ENCODE data around the gene DDAH2.
"Not testable (repeated sequence)": the region's sequence is repeated elsewhere in the genome, so short reads cannot be mapped to it uniquely, and the experiment has no call there.

DDAH2 gene

DNA sequence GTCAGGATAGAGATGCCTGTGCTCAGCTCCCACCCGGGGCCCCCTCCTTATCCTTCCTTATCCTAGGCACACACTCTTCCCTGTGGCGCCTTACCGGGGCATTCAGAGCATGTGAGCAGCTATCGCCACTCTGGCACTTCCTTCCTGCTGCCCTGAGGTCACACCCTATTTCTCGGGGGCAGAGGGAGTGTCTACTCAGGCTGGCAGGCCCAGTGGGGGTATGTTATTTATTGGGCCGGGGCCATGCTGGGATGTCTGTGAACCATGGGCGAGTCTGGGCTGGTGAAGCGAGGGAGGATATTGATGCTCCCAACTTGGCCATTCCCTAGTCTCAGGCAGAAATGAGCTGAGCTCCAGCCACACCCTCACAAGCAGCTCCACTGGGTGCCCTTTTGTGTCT is 17.9 kb downstream of the DDAH2 start:
- DNase-seq: no peak

DNA sequence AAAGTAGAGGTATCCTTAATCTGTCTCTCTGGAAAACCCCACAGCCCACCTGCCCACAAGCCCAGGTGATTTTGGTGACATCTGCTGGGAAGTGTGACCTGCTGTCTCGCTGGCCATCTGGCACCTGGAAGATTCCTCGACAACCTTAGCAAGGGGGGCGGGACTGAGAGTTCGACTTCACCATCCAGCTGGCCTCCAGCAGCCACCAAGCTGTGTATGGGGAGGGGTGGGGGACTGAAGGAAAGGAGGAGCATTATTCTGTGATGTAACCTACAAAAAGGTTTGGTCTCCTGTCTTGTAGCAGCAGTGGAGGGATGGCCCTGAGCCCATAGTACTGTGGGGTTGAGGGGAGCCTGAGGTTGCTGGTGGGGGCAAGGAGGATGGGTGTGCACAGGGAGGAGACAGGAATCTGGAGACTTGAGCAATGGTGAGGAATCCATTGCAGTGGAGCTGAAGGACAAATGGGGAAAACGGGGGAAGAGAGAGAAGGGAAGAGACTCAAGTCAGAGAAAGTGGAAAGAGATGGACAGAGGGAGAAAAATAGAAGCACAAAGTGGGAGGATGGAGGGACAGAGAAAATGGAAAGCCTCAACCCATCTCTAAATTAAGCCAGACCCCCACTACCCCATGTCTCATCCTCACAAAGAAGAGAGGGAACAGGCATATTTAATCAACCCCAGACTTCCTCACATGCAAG is 18.4 kb downstream of the DDAH2 start:
- DNase-seq: no peak

DNA sequence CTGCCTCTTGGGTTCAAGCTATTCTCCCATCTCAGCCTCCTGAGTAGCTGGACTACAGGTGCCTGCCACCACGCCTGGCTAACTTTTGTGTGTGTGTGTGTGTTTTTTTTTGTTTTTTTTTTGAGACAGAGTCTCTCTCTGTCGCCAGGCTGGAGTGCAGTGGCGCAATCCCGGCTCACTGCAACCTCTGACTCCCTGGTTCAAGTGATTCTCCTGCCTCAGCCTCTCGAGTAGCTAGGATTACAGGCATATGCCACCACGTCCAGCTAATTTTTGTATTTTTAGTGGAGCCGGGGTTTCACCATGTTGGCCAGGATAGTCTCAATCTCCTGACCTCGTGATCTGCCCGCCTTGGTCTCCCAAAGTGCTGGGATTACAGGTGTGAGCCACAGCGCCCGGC is 19.9 kb downstream of the DDAH2 start:
- not testable (repeated sequence) for DNase-seq

DNA sequence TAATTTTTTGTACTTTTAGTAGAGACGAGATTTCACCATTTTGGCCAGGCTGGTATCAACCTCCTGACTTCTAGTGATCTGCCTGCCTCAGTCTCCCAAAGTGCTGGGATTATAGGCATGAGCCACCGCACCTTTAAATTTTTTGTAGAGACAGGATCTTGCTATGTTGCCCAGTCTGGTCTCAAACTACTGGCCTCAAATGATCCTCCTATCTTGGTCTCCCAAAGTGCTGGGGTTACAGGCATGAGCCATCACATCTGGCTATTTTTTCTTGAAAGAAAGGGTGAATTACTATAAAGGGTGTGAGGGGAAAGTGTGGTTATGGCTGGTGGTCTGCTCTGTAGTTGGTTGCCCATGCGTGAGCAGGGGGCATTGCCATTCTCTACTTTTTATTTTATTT is 20.9 kb downstream of the DDAH2 start:
- DNase-seq: no peak

DNA sequence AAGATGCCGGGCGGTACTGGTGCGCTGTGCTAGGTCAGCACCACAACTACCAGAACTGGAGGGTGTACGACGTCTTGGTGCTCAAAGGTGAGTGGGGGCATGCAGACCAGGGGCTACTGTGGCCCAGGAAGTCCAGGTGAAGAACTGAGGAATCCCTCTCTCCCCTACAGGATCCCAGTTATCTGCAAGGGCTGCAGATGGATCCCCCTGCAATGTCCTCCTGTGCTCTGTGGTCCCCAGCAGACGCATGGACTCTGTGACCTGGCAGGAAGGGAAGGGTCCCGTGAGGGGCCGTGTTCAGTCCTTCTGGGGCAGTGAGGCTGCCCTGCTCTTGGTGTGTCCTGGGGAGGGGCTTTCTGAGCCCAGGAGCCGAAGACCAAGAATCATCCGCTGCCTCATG is 21.4 kb downstream of the DDAH2 start:
- DNase-seq: no peak

DNA sequence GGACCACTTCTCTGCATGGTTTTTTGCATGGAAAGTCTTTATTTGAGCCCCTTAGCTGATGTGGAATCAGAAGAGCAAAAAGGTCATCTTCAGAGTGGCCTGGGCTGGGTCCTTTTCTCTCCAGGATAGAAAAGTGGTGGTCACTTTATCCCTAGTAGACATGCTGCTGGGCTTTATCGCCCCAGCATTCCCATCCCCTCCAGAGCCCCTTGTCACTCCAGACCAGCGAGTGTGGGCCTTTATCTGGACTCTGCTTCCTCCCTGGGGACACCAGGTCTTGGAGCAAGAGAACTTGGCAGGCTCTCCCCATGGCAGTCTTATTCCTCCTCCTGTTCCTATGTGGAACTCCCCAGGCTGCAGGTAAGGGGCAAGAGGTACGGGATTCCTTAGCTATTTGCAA is 22.5 kb downstream of the DDAH2 start, which contains the start of gene LY6G6F:
TSS of gene LY6G6F (plus strand) at position 268 of the 400 bp plus-strand sequence. CDS start at position 309, 41 bp downstream.
- no peak for DNase-seq

DNA sequence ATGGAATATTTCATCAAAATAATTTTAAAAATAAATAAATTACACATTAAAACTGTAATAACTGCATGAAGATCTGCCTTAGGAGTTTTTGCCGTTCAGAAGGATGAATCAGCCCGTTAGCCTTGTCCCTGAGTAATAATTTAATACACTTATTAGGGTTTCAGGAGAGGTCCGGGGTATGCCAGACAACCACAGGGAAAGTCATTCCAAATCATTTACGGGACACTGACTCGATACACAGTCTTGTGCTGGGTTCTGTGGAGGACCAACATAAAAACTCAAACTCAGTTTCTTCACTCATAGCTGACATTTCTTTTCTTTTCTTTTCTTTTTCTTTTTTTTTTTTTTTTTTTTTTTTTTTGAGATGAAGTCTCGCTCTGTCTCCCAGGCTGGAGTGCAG is 23.2 kb downstream of the DDAH2 start:
- no peak for DNase-seq

DNA sequence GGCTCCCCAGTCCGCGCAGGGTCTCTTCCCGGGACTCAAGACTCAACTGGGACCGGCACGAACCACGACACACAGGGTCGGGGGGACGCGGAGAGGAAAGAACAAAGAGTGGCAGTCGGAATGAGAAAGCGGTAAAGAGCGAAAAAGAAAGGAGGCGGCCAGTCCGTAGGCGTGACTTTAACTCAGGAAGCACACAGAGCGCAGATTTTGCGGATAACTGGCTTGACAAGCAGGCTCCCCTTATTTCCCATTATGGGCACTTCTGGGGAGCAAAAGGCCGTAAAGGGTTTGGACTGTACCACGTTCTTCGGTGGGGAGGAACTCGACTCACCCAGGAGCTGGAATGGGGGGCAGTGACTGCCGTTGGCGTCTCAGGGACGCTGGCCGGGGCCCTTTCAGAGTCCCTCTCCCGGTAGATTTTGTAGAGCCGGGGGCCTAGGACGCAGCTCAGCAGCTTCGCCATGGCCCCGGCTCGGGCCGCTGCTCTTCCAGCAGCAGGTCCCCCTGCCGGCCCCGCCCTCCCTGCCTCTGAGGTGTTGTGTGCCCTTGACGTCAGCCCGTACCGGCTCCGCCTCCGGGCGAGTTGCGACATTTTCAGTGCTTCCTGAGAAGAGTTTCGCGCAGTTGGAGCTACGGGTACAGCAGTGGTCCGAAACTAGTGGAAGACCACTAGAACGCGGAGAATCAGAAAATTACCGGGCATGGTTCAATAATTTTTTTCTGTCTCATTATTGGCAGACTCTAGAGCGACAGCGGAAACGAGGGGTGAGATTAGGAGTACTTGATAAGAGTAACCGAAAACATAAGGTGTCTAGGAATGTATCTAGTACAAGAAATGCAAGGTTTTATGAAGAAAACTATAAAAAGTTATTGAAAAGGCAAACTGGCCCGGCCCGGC is 26.0 kb downstream of the DDAH2 start, which contains the start of gene ABHD16A:
TSS of gene ABHD16A (minus strand) at position 506 of the 898 bp plus-strand sequence. CDS start at position 463, 43 bp downstream.
- DNase-seq: peak; percentile 88

DNA sequence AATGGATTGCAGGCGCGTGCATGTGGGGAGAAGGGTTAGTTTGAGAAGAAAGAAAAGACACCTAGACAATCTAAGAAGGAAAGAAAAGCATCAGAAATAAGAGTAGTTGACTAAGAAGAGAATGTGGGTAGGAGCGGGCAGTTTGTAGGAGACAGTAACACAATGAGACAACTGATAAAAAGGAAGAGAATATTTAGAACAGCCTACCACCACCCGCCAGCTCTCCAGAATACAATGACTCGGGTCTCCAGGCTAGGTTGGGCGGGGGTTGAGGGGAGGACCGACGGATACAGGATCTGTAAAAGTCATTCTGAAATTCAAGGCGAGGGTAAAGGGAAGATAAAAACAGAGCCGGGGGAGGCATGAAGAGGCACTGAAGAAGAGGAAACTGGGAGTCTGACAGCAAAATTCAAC is 26.7 kb downstream of the DDAH2 start:
- DNase-seq: no peak

DNA sequence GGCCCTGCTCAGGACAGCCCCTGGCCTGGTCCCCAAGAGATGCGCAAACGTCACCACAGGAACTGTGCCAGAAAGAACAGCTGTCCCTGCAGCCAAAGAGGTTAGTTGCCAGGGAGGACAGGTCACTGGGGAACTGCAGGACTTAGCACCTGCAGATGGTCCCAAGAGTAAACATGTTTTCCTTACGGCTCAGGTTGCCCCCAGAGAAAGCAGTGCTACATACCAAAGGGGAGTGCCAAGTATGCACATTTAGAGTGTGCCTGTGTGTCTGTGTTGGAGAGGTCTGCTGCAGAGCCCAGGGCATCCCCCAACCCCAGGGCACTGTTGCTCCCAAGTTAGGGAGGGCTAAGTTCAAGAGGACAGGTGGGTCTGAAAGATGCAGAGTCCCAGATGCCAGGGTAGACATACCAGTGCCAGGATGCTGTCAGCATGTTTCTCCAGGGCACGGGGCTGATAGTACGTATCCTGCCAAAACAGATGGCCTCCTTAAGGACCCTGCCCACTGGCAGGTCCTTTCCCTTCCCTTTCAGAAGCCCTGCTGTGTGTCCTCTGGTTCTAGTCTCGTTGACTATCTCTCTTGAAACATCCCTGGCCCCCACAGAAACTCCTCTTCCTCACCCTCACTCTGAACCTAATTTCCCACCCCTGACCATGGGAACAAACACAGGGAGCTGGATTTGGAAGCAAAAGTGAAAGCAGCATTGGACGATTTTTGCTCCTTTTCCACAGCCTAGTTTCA is 27.3 kb downstream of the DDAH2 start:
- DNase-seq: peak; percentile 12

DNA sequence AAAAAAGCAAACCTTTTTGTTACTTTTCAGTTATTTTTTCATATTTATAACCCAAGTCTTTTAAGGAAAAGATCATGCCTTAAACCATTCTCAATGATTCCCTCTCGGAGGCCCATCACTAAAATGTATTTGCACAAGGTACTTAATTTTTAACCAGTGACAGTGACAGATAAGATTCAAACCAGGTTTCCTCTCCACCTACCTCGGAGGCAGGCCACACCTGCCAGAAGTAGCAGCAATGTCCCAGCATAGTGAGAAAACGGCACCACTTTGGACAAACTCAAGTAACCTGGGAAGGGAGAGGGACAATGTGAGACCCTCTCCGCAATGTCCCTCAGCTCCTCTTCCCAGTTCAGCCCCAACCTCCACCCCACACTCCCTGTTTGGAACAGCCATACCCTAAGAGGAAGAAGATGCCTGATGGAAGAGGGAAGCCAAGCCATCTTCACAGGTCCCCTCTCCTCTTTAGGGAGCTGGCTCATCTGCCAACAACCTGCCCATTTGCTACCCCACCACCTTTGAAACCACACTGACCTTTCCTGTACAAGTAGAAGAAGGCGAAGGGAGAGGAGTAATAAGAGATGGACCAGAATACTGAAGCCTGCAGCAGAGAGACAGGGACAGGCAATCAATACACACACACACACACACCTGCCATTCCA is 28.2 kb downstream of the DDAH2 start:
- no peak for DNase-seq

DNA sequence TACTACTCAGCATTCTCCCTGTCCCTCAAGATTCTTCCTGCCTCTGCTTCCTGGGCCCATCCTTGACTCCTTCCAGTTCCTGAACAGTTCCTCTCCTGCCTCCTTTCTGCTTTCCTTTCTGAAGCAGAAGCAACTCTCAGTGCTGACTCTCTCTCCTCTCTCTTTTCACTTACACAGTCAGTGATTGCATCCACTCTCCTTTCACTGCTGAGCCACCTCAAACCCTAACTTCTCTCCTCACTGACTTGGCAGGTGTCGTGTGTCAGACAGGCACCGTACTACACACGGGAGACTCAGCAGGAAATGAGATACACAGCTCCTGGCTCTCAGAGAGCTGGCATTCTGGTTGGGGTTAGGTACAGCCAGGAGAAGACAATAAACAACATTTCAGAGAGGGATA is 31.5 kb downstream of the DDAH2 start:
- DNase-seq: no peak

DNA sequence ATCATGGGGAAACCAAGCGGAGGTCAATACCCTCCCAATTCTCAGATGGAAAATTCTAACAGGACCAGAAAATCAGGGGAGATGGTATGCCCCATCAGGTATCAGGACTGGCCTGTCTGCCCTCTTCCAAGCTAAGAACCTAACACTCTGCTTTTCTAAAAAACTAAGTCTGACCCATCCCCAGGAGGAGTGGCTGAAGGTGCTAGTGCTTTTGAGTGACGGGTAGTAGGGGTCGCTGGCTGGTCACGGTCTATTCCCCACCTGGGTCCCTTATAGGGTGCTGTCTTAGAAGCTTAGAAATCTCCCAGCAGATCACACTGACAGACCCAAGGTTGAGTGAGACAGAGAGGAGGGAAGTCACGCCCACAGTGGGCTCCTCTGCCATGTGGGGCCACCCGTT is 35.6 kb downstream of the DDAH2 start:
- no peak for DNase-seq

DNA sequence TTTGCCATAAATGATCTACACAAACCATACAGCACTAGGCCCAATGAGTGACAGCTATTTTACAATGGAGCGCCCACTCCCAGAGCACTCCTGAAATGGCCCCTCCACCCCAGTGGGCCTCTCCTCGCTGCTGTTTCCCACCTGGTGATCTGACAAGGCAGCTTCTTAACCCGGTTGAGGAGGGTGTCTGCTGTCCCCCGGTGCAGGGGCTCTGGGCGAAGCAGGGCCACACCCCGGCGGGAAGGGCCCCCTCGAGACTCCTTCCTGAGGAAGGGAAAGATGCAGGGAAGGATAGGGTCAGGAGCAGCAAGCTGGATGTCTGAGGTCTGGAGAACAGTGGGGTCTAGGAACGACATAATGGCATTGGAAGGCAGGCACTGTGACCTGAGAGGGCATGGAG is 36.2 kb downstream of the DDAH2 start:
- DNase-seq: no peak

DNA sequence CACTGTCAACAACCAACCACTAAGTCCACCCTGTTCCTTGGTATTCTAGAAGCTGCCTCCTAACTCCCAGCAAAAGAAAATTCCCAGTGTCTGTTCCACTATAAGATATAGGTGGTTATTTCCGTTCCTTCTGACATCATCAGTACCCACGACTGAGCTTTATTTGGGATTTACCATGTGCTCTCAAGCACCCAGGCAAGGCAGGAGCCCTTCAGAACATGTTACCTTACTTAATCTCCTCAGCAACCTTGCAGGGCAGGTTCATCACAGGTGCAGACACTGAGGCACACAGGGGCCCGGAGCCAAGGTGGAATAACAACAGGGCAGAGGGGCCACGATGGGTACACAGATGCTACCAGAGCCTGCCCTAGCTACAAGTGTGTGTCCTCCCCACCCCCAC is 36.7 kb downstream of the DDAH2 start:
- DNase-seq: no peak

DNA sequence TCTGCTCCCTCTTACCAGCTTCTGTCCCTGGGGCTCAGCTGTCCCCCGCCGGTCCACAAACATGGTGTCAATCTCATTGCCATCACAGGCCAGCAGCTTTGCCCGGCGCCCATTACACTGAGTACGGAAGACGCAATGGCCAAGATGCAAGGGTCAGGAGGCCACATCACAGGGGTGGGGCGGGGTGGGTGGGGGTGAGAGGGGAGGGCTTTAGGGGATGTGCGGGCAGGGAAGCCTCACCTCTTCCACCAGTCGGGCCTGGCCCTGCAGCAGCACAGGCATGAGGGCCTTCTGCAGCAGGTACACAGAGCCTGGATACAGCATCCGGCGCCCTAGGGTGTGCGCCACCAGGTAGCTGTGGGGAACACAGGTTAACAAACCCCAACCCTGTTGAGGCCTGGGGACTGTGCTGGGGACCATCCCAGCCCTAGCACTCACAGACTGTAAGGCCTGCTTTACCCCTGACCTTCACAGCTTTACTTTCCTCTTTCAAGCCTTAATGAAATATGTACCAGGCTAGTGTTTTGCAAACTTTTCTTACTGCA is 37.5 kb downstream of the DDAH2 start:
- DNase-seq: no peak

DNA sequence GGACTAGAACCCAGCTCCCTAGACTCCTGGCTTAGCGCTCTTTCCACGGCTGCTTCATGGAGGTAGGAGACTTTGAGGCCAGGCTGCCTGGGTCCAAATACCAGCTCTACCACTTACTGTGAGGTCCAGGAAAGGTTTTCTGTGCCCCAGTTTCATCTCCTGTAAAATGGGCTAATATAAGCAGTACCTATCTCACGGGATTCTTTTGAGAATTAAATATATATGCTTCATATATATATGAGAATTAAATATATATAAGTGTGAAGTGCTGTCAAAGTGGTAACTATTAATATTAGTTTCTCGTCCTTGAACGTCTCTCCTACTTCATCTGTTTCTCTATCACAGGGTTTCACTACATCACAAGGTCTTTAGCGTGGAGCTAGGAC is 38.0 kb downstream of the DDAH2 start:
- no peak for DNase-seq

DNA sequence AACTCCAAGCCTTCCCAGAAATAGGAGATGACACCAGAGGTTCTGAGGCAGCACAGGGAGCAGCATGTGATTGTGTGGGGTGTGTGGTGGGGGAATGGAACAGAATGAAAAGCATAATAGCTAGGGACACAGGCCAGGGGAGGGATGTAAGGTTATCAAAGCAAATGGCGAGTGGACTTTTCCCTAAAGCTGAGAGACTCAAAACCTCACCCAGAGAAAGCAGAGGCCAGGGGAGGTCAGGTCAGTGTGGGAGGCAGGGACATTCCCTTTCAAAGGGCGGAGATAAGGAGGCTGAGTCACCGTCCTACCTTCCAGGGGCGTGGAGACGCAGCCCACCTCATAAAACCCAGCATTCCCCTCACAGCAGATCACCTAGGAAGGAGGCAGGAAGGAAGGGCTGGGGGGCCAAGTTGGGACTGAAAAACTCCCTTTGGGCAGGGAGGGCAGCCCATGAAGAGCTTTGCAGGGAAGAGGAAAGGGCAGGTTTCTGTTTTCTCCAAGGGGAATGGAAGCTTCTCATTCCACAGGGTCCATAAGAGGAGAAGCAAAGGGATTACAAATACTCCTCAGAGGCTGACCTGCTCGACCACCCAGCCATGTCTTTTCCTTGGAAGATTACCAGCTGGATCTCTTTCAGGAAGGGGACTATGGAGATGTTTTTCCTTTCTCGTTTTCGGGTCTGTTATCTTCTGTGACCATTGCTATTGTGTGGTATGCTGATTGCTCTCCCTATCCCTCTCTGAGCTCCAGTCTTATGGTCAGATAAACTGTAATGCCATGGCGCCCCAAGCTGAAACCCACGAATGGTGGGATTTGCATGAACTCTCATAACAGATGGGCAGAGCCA is 38.6 kb downstream of the DDAH2 start:
- no peak for DNase-seq

DNA sequence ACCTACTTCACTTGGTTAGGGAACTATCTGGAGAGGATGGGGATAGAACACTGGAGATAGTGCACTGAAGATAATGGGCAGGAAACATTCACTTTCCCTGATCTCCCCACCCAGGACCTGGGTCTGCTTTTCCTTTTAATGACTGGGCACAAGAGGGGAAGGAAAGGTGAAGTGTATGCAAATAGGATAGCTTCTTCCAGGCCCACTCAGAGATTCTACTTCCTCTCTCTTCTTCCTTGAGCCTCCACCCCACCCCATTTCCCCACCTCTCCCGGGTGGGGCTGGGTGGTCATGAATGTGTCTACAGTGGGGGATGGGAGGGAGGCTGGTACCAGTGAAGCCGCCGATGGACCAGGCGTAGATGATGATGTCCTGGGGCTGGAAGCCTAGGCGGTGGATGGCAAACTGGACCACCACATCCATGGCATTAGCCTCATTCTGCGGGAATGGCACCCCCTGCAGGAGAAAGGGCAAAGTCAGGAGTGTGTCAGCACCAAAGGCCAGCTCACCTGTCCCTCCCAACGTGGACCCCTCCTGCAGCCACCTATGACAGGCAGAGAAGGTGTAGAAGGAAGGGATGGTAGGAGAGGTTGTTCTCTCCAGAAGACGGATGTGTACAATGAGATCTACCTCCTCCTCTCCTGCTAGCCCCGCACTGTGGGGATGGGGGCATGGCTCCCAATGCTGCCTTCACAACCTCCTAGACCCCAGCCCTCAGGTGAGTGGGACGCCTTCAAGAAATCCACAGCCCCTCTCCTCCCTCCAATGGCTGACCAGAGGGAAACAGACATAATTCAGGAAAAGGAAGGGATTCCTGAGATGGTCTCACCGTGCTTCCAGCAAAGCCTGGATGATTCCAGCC is 39.6 kb downstream of the DDAH2 start:
- no peak for DNase-seq

DNA sequence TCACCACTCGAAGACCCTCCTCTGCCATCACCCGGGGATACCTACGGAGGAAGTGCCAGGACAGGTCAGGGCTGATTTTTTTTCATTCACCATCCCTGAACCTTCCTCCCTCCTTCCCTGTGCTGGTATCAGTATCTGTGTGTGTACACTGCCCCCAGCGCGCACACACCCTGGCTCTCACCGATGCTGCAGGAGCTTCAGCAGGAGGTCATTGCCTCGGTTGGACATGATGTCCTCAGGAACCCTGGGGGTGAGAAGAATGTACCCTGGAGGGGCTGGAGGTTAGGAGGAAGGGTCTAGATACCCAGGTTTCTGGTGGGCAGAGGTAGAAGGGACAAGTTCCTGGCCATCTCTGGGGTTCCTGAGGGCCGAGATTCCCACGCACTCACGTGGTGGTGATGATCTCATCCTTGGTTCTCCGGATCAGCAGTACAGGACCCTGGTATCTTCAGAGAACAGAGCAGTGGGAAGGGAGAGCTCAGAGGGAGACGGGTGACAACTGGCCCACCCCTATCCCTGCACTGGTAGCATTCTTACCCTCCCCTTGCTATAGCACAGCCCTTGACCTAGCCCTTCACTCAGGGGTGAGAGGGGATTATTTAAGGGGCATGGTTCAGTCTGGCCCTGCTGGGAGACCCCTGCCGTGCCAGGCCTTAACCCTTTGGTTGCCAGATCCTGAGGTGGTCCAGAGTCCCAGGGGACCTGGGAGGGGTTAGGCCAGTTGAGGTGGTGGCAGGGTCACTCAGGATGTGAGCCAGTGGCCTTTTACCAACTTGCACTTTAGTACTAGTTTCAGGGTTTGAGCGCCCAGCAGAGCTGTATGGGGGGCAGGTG is 41.0 kb downstream of the DDAH2 start:
- DNase-seq: no peak

Data from NCI-H1092 (cell line).